Islet of Langerhans (tissue), 1 donor: ENCODE data around the gene WASF2.
"Not testable (repeated sequence)": the region's sequence is repeated elsewhere in the genome, so short reads cannot be mapped to it uniquely, and the experiment has no call there.

Experiments used
- FAIRE-seq: peaks from one replicate; lab custom pipeline; 2011; peaks lifted over from hg19 to GRCh38; lab: Jason Lieb, UNC

Gene WASF2

DNA sequence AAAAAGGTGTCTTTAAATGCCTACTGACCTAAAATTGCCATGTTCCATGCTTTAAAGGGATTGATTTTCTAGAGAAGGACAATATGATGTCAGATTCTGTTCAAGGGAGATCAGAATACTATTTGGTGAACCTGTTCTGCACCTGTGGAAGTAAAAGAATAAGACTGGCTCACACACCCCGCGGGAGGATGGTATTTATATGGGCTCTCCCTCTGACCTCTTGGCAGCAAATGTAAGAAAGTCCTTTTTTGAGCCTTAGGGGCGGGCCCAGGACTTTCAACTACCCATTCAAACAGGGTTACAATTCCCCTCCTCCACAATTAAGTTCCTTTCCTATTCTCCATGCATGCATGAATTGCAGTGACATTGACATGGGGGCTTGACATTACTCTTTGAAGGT is 42.1 kb downstream of the WASF2 start:
- no peak for FAIRE-seq

DNA sequence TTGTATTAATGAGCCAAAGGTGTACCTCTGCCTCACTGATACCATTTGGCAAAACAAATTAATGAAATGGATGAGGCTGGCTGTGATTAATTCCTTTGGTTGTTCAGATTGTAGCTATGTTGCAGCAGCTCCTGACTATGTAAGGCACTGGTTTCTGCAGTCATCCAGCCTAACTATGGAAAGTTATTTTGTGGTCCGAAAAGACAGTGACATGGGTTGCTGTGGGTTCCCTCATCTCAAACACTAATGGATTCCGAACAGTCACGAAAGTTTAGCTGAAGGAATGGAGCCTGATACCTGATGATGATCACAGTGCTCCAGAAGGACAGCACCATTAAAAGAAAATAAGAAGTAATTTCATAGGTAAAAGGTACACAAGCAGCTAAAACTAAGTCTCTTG is 42.6 kb downstream of the WASF2 start:
- no peak for FAIRE-seq

DNA sequence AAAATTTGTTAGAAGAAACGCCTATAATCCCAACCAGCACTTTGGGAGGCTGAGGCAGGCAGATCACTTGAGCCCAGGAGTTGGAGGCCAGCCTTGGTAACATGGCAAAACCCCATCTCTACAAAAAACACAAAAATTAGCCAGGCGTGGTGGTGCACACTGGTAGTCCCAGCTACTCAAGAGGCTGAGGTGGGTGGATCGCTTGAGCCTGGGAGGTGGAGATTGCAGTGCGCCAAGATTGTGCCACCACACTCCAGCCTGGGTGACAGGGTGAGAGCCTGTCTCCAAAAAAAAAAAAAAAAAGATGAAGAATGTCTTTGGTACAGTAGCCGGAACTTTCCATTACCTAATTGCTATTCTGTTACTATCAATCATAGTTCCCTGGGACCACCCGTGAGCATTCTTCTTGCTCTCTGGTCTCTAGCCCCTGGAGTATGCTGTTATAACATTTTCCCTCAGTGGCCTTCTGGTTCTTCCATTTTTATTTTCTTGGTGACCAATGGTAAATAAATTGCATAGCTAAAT is 43.4 kb downstream of the WASF2 start:
- FAIRE-seq: no peak

DNA sequence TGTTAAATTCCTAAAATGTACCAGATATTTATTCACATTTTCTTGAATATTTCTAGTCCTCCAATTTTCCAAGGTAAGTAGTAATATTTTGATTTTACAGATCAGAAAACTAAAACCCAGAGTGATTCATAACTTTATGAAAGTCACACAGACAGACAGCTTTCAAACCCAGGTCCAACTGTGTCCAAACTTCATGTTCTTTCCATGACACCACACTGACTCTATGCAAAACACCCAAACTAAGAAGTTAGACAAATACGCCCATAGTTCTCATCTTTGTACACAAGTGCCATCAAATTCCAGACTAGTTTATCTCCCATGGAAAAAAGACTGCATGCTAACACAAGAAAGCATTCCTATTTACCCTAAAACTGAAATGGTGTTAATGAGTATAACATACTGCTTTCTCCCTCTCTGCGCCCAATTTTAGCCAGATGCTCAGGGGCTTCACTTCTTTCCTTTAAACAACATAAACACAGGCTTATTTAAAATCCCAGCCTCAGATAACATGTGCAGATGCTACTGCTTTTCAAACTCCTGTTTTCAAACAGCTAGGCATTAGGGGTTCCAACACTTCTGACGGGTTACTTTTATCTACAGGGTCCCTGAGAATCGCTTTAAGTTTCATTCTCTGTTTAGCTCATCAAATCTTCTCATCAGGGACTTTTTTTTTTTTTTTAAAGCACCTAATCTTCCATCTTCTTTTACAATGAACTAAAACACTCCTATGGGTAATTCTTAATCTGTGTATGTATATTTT is 44.6 kb downstream of the WASF2 start:
- FAIRE-seq: no peak

DNA sequence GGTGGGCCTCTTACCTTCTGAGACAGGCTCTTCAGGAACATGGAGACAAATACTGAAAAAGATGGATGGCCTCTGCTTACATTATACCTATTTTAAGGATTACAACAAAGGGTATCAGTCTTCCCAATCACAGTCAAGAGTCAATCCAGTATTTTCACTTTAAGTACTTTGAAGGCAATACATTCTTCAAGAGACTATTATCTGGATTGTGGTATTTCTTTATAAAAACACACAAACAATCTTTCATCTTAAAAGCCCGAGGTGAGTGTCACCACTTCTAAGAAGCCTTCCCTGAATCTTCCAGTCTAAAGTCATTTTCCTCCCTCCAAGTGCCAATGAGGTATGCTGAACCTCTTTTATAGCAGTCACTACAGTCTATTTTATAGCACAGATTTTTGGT is 45.3 kb downstream of the WASF2 start:
- no peak for FAIRE-seq

DNA sequence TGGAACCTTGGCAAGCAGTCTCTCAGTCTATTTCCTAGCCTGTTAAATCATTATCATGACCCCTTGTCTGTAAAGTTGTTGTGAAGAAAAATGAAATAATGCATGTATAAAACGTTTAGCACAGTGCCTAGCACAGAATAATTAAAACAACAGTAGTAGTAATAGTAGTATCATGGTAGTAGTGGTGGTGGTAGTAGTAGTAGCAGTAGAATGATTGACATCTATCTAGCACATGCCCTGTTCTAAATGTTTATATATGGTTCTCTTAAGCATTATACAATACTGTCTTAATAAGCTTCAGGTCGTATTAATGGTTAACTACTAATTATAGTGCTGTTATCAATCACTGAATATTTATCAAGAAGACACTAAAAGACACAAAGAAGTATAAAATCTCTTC is 50.8 kb downstream of the WASF2 start:
- no peak for FAIRE-seq

DNA sequence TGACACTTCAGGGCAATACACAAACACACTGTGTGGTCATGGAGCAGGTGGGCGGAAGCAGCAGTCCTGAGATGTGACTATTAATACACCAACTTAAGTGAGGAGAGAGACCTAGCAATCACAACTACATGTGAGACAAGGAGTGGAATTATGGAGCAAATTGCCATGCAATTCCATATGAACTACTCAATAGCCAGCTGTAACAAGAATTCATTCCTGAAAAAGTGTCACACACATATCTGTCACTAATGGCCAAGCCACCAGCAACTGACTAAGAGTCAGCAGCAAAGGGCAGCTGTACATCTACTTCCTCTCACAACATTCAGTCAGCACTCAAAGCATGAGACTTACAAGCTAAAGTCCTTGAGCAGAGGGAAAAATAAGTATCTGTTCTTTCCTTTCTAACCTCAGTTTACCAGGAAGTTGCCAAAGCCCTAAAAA is 51.3 kb downstream of the WASF2 start:
- FAIRE-seq: no peak

DNA sequence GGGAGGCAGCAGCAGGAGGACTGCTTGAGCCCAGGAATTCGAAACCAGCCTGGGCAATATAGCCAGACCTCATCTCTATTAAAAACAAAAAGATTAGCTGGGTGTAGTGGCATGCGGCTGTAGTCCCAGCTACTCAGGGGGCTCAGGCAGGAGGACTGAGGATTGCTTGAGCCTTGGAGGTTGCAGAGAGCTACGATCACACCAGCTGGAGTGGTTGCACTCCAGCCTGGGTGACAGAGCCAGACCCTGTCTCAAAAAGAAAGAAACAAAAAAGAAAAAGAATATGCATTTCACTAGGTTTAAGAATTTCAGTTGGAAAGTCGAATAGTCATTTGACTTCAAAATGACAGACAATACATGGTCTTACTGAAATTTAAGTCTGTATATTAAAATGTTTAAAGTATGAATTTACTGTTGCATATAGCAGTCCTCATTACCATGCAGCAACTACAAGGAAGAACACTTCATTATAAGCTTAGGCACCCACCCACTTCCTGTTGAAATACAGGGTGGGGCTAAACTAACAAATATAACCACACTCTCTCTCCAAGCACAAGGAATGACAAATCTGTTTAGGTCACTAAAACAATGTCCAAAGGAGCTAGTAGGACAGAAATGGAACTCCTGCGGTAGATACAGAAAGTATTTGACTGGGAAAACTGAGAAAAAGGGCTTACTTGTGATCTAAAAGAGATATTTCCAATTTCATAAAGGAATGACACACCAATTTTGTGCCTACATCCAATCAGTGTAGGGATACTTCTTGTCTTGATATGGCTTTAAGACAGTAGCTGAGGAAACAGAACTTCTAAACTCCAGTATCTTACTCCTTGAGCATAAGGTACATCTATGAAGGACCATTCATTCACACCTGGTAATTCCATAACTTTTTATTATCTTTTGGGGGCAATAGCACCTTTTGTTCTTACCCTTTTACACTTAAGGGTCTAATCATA is 53.5 kb downstream of the WASF2 start:
- FAIRE-seq: no peak

DNA sequence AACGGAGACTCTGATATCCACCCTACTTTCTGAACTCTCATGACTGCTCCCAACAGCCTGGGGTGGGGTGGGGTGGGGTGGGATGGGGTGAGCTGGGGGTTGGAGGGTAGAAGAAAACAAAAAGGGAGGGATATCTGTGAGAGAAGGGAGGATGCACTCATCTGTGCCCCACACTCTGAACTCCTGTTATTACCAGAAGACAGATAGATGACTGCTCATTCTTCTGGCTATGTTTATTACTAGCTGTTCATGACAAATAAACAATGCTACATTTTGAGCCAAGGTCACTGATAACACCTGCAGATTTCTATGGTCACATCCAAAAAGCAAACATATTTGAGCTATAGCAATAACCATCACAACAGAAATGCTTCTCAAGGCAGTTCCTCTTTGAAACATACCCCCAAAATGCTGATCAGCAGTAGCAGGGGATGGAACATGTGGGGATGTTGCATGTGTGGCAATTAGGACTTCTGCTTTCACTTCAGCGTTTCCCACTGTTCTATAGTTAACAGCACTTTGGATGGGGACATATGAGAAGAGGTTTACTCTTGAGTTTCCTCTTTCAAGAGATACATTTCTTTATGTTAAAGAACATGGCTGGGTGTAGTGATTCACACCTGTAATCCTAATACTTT is 54.3 kb downstream of the WASF2 start:
- no peak for FAIRE-seq

DNA sequence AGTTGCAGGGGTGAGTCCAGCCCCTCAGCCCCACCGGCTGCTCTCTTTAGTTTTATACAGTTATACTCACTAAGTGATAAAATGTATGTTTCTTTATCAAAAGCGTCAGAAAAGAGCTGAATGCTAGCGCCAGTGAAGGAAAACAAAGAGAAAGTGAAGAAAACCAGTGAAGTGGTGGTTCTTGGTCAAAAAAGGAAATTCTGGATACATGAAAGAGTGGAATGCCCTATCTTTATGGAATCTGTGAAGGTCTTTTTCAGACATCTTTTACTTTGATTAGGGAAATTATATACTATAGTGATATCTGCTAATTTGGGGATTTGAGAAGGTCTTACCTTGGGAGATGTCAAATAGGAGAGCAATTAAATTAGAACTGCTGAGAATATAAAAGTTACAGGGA is 56.3 kb downstream of the WASF2 start:
- FAIRE-seq: no peak

DNA sequence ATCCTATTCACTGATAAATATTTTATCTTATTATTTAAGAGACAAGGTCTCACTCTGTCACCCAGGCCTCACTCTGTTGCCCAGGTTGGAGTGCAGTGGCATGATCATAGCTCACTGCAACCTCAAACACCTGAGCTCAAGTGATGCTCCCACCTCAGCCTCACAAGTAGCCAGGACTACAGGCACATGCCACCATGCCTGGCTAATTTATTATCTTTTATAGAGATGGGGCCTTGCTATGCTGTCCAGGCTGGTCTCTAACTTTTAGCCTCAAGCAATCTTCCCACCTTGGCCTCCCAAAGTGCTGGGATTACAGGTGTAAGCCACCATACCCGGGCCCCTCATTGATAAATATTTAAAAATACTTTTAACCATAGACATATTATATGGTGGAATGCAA is 57.2 kb downstream of the WASF2 start:
- not testable (repeated sequence) for FAIRE-seq

DNA sequence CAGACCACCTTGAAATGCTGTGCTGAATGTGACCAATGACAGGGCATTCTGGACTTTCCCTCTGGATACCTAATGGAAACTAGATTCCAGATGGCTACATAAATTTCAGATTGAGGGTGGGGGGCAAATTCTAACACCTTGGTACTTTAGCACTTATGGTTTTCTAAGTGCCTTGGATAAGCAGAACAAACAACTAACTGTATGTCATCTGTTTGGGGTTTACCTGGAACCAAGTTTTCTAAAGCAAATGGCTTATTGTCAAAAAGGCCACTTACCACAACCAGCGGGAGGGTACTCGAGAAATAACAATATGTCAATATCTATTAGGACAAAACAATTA is 58.4 kb downstream of the WASF2 start:
- FAIRE-seq: no peak

DNA sequence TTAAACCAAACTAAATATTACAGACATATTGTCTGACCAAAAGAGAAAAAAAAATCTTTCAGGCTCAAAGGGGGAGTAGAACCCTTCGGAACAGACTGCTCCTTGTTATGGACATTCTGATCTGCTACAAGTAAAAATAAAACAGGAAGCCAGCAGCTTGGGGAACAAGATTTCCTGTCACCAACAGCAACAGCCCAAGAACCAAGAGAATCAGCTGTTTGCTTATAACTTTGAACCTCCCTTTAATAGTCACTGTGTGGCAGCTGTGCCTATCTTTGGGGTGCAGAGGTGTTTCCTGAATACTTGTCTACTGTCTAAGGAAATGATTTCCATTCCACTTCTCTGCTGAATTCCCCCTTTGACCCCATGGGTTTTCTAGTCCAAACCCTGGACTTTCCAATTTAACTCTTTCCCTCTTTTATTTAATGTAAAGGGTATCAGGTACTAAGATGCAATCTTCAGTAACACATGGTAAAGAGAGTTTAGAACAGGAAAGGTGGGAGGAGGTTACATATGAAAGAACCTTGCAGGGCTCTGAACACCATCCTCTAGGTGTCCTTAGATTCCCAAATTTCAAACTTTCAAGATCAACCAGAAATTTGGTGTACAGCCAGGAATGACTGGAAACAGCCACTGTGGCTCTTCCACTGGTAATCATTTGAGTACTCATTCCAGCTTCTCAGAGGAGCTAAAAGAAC is 58.9 kb downstream of the WASF2 start:
- FAIRE-seq: no peak

DNA sequence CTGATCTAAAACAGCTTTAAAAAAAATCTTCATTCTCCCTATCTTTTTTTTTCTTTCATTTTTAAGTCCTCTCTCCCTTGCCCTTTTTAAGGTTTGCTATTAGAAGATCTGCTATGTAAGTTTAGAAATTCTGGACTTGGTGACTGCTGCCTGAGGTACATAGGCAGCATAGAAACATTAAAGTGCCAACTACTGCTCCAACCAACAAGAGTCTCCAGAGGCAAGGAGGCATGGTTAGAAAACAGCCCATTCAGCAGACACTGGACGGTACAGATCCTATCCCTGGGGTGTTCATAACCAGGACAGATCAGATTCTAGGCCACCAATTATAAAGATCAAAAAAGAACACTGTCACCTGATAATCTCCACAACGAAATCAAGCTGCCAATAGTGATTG is 60.9 kb downstream of the WASF2 start:
- FAIRE-seq: no peak

DNA sequence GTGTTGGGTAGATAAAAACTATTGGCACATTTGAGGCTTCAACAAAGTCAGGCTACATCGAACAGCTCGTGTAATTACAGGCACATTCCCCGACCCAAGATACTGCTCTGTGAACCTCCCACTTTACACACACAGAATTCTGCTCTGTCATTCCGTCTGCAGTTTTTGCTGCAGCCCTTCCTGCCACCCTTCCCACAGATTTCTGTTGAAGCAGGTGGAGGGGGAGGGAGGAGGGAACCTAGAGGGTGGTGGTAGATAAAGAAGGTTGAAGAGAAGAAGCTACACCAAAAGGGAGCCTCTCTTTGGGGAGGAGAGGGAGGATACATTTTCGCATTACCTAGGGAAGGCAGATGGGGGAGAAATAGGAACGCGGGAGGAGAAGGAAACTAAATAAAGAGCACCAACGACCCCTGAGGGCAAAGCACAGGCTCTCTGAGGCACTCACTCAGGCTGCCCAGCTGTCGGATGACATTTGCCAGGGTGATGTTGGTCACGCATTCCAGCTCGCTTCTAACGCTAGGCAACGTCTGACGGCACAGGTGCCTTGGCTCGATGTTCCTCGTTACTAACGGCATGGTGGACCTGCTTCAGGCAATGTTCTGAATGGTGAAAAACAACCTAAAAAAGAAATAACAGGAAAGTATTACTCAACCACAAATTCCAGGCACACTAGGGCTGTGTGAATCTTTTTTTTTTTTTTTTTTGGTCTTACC is 61.5 kb downstream of the WASF2 start:
- peak; percentile 43 for FAIRE-seq

DNA sequence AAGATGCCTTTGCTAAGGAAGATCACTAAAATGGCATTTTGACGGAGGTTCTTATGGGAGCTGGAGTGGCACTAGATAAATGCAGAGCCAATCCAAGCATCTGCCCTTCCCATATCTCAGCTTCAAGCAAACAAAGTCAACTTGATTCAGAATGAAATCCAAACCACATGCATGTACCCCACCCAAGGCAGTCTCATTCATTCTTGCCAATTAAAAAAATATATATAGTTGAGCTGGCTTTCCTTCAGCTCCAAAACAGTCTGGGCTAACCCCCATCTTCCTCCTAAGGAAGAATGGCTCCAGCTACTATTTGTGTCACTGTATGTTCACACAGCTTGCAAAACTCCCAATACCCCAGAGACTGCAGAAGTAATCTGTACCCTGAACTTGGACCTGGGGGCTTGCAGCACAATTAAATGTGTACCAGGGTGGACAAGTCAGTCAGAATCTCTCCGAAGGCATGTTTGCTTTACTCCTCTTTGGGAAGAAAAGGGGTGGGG is 62.1 kb downstream of the WASF2 start:
- no peak for FAIRE-seq

DNA sequence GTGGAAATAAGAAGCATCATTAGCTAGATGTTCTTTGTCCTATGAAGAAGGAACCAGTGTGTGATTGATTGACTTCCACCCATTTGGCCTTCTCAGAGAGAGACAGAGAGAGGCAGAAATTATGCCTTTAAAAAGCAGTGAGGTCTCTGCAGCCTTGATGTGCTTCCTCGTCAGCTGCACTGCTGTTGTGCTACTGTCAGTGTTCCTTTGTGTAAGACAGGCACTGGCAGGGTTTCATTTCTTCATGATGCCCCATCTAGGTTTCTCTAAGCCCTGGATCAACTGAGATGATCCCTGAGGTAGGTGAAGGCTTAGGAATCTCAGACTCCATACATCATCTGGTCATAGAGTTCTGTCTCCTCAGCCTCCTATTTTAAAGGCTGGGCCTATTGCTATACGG is 62.6 kb downstream of the WASF2 start:
- FAIRE-seq: no peak

DNA sequence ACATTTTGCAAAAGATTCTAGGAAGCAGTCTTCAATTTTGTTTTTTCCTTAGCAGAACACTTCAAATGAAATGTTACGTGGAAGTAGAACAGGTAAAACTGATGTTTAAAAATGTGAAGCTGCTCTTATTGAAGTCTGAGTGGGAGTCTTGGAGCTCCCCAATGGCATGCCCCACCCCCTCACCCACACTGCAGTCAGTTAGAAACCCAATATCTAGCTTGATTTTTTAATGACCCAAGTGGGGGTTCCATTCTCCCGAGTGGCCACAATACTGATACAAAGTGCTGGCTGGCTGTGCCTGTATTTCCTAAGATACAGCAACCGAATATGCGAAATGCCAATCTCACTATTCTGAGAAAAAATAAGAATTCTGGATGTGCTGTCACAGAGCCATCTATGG is 66.3 kb downstream of the WASF2 start:
- no peak for FAIRE-seq

DNA sequence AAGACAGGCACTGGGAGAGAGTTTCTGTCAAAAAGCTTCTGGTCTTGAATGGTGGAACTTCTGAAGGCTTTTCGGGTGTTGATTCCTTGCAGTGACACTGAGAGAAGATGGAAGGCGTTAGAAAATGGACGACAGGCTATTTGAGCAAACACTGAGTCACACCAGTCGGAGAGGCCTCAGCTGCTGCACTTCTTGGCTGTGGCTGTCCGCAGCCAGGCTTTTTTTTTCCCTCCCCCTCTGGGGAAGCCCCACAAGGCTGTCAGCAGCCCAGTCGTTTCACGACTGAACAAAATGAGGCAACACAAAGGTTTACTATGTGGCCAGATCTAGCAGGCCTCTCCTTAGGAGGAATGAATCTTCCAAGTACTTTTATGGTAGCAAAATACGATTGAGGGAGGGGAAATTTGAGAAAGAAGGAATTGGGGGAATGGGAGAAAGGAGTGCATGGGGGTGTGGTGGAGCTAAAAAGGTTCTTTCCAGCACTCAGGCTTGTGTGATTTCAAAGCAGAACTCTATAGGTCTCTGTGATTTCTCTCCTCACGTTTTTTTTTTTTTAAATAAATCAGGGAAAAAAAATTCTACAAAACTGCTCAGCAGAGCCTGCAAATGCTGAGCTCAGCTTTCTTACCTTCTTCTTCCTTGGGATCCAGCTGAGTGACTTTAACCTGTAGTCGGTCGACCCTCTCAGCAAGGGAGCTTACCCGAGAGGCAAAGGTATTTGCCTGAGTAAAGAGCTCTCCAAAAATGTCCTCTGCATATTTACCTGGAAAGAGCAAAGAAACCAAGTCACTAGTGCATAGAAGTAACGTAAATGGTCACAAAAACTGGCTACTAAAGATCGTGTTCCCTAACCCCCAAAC is 71.4 kb downstream of the WASF2 start:
- no peak for FAIRE-seq

DNA sequence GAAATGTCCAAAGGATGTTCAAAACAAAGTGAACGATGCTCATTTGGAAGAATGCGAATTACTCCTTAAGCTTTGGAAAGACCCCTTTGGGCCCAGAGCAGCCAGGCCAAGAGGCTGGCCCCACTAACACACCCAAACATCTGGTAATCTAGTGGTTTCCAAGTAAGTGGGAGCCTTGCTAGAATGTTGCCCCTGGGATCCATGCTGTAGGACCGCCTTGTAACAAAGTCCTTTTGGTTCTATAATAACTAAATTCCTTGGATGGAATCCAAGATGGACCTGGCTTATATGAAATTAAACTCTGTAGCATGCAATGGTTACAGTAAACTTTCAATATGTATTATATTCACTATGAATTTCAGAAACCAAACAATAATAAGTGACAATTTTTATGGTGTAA is 72.3 kb downstream of the WASF2 start:
- FAIRE-seq: no peak
